Activated naive CD4-positive, alpha-beta T cell treated with anti-CD3 and anti-CD28 coated beads, Interleukin-2, amount 50 U/mL, for 72 hours (primary cell): ENCODE measurements around the gene SLC47A1. TPM values are rescaled to one million over a fixed set of nuclear protein-coding genes. Genes with fewer than 3 reads are reported as not detected.

Experiments
- ATAC-seq, 2 donors: fragments of 150-1000 bp; cut with Tn5 transposase; 2 replicates each; pipeline ENCODE4 v1.10.0; 2021; ENCODE audit warnings: mild to moderate bottlenecking in 2 of 2, moderate library complexity in 2 of 2
- DNase-seq, 2 donors: peaks; one replicate each; pipeline ENCODE4 v3.0.0; 2021 to 2022; ENCODE audit warnings: low spot score in 2 of 2
- H3K27ac Mint-ChIP-seq, 2 donors: one replicate each; pipeline ENCODE4 v1.8.0; 2022; ENCODE audit warnings: mild to moderate bottlenecking in 2 of 2, mixed read lengths in 2 of 2
- H3K36me3 Mint-ChIP-seq, 2 donors: one replicate each; pipeline ENCODE4 v1.8.0; 2022; ENCODE audit warnings: mixed read lengths in 2 of 2
- H3K9me3 Mint-ChIP-seq, 2 donors: one replicate each; pipeline ENCODE4 v1.8.0; 2022; ENCODE audit warnings: mixed read lengths in 2 of 2
- total RNA-seq, 2 donors: library from RNA; stranded (reverse); gene quantifications; one replicate each; pipeline ENCODE4 v1.2.3, GENCODE V29; 2022

SLC47A1 gene
- total RNA-seq, 2 donors from 2014 or later, result 0.14 TPM

DNA sequence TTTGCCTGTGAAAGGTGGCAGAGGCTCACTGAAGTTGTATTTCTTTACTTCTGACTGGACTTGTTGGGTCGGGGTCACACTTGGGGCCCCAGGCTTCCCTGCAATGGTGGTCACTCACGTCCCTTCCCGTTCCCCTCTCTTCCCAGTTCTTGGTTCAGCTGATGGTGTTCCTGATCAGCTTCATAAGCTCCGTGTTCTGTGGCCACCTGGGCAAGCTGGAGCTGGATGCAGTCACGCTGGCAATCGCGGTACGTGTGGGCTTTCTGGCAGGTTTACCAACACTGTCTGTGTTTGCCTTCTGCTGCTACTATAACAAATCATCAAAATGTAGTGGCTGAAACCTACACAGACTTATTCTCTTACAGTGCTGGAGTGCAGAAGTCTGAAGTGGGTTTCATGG is 8.6 kb downstream of the SLC47A1 start:
- Mint-ChIP-seq H3K36me3 (no peaks in the 10 kb centered on the region), H3K27ac (no peak overlapping the region), H3K9me3 (no peaks in the 10 kb centered on the region)
- no peak for DNase-seq
- no peak for ATAC-seq

DNA sequence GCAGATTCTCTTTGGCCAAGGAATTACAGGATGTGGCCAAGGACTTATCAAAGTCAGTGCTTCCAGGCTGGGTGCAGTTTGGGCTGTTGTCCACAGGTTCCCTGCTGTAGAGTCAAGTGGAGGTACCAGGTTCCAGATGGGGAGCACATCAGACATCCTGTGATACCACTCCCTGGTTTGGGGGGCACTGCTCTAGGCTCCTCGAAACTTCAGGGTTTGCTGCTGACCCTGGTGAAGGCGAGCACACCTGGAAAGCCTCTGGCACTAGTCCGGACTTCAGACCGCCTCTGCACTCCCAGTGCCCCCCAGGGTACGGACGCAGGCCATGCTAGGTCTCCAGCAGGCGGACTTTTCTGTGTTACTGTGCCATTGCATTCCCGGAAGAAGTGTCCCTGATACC is 10.7 kb downstream of the SLC47A1 start:
- Mint-ChIP-seq H3K36me3 (no peaks in the 10 kb centered on the region), H3K9me3 (no peaks in the 10 kb centered on the region), H3K27ac (no peak overlapping the region)
- ATAC-seq (no peak), DNase-seq (no peak)

DNA sequence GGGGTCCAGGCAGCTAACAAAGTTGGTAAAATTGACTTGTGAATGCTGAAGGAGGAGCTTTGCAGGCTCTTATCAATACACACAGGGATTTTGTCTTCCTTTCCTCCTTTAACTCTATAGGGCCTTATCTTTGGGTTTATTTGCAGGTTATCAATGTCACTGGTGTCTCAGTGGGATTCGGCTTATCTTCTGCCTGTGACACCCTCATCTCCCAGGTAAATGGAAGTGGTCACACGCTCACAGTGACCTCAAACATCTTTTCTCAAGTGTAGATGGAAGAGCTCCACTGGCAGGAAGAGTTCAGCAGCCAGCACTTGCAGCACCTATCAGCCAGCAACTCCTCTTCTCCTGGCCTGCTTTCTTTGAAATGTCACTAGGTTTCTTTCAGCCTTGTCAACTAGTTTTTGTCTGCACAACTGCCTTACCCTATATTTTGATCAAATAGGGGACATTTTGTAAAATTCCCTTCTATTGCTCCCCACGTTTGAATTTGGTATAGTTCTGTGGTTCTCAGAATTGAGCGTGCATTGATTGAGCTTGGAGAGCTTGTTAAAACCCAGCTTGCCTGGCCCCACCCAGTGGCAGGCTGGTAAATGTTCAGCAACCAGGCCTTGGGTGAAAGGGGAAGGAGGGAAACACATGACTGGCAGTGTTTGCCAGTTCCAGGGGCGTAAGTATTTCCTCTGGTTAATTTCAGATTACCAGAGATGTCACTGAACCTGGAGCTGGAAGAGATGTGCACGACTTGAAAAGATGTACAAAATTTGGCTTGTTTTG is 12.8 kb downstream of the SLC47A1 start:
- DNase-seq (no peak), ATAC-seq (no peak)
- no peaks in the 10 kb centered on the region for H3K36me3 Mint-ChIP-seq
- no peaks in the 10 kb centered on the region for H3K9me3 Mint-ChIP-seq
- H3K27ac Mint-ChIP-seq, result no peak overlapping the region

DNA sequence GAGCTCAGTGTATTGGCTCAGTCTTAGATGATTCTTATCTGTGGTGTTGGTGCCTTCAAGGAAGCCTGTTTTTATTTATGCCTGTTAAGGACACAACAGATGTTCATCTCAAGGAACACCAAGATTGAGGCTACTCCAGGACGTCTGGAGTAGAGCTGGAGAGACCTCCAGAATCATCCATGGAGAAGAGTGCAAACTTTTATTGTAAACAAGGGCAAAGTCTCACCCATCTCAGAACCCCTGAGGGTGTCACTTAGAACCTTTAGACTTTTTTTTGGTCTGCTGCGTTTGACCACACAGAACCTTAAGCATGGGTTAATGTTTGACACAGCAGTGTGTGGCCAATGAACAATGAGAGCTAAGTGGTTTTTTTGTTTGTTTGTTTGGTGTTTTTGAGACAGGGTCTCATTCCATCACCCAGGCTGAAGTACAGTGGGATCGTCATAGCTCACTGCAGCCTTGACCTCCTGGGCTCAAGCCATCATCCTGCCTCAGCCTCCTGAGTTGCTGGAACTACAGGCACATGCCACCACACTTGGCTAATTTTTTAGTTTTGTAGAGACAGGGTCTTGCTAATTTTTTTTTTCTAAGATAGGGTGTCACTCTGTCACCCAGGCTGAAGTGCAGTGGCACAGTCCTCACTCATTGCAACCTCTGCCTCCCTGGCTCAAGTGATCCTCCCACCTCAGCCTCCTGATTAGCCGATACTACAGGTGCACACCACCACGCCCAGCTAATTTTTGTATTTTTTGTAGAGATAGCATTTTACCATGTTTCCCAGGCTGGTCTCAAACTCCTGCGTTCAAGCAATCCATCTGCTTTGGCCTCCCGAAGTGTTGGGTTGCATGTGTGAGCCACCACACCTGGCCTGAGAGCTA is 16.3 kb downstream of the SLC47A1 start:
- ATAC-seq (no peak), DNase-seq (no peak)
- no peaks in the 10 kb centered on the region for H3K9me3 Mint-ChIP-seq
- H3K36me3 Mint-ChIP-seq, result no peaks in the 10 kb centered on the region
- no peak overlapping the region for H3K27ac Mint-ChIP-seq

GRCh38 chr17:19551165-19551564 is 17.5 kb downstream of the SLC47A1 start:
- ATAC-seq (no peak), DNase-seq (no peak)
- Mint-ChIP-seq H3K36me3 (no peaks in the 10 kb centered on the region), H3K27ac (no peak overlapping the region), H3K9me3 (no peaks in the 10 kb centered on the region)

- Mint-ChIP-seq H3K27ac (no peak overlapping the region), H3K9me3 (no peaks in the 10 kb centered on the region), H3K36me3 (no peaks in the 10 kb centered on the region)
- DNase-seq, result no peak
- no peak for ATAC-seq
These were observed 18.0 kb downstream of the SLC47A1 start for GRCh38 chr17:19551591-19552148.

DNA sequence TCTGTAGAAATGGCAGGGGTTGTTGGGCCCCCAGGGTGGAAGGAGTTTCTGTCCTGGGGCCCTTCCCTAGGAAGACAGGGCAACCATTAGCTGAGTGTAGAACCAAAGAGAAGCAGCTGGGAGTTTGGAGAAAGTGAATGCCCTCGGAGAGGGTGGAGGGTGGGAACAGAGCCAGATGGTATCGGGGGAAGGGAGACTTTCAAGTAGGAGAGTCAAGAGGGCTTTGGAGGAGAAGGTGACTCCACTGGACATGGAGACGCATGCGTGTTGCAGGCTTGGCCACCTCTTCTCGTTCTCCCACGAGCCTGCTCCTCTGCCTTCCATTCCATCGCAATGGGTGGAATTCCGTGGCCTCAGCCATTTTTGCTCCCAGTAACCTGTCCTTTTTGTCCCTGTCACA is 19.4 kb downstream of the SLC47A1 start:
- ATAC-seq (no peak), DNase-seq (no peak)
- Mint-ChIP-seq H3K27ac (no peak overlapping the region), H3K36me3 (no peaks in the 10 kb centered on the region), H3K9me3 (no peaks in the 10 kb centered on the region)

DNA sequence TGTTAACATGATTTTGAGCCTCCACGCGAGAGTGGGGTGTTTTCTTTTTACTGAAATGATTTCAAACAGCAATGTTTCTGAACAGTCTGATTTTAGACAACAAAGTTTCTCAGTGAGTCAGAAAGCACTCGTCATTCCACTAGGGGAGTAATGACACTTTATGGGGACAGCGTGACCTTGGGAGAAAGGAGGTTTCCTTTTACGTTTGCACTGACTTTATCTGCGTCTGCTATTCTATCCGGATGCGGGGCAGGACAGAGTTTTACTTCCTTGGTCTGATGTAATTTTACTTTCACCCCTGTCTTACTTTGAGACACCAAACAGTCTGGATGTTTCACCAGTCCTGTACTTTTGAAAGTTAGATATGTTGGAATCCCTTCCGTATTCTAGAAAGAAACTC is 20.7 kb downstream of the SLC47A1 start:
- Mint-ChIP-seq H3K9me3 (no peaks in the 10 kb centered on the region), H3K27ac (no peak overlapping the region), H3K36me3 (no peaks in the 10 kb centered on the region)
- DNase-seq, result no peak
- no peak for ATAC-seq

- no peaks in the 10 kb centered on the region for H3K36me3 Mint-ChIP-seq
- DNase-seq, result no peak
- ATAC-seq, result no peak
- no peaks in the 10 kb centered on the region for H3K9me3 Mint-ChIP-seq
- no peak overlapping the region for H3K27ac Mint-ChIP-seq
These were observed 22.1 kb downstream of the SLC47A1 start for GRCh38 chr17:19555746-19556145.

GRCh38 chr17:19558946-19559345 is 25.3 kb downstream of the SLC47A1 start:
- no peaks in the 10 kb centered on the region for H3K36me3 Mint-ChIP-seq
- H3K27ac Mint-ChIP-seq, result no peak overlapping the region
- DNase-seq (no peak), ATAC-seq (no peak)
- no peaks in the 10 kb centered on the region for H3K9me3 Mint-ChIP-seq

DNA sequence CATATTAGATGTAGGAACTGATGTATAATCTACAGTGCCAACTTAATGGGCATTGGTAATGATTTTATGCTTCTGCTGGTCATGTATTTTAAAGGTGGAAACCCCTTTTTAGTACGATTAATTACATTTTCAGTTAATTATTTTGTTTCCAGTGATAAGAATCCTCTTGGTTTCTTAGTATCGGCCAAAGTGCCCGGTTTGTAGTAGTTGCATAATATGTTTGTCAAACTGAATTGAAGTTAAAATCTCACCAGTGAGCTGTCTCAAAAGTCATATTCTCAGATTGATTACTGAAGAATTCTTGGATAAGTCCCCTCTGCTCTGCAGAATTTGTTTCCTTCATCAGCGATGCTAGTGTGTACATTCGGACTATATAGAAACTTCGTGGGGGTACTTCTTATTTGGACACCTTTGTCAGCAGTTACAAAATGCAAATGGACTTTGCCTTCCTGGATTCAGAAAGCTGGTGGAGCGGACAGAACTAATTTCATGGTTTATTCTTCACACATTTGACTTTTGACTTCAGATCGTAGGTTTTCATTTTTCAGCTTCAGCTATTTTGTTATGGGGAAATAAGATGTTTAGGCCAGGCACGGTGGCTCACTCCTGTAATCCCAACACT is 28.2 kb downstream of the SLC47A1 start:
- Mint-ChIP-seq H3K27ac (no peak overlapping the region), H3K36me3 (no peaks in the 10 kb centered on the region), H3K9me3 (no peaks in the 10 kb centered on the region)
- ATAC-seq (no peak), DNase-seq (no peak)

DNA sequence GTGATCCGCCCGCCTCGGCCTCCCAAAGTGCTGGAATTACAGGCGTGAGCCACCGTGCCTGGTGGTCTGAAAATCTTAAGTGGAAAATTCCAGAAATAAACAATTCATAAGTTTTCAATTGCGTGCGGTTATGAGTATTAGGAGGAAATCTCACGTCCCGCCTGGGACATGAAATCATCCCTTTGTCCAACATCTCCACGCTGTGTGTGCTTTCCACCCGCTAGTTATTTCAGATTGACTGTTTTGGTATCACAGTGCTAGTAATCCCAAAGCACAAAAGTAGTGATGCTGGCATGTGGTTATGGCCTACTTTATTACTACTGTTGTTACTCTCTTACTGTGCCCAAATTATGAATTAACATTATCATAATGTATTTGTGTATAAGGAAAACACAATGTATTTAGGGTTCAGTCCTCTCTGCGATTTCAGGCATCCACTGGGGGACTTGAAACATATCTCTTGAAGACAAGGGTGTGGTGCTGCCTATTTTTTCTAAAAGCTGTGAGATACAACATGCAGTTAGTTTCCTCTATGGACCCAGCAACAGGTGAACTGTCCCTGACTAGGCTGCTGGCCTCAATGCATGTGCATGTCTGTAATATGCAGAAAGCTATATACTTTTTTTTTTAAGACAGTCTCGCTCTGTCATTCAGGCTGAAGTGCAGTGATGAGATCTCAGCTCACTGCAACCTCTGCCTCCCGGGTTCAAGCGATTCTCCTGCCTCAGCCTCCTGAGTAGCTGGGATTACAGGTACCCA is 32.3 kb downstream of the SLC47A1 start:
- H3K36me3 Mint-ChIP-seq, result no peaks in the 10 kb centered on the region
- ATAC-seq (no peak), DNase-seq (no peak)
- H3K9me3 Mint-ChIP-seq, result no peaks in the 10 kb centered on the region
- H3K27ac Mint-ChIP-seq, result no peak overlapping the region

GRCh38 chr17:19567216-19568015 is 33.8 kb downstream of the SLC47A1 start:
- ATAC-seq, result no peak
- Mint-ChIP-seq H3K9me3 (no peaks in the 10 kb centered on the region), H3K36me3 (no peaks in the 10 kb centered on the region), H3K27ac (no peak overlapping the region)
- DNase-seq, result no peak

DNA sequence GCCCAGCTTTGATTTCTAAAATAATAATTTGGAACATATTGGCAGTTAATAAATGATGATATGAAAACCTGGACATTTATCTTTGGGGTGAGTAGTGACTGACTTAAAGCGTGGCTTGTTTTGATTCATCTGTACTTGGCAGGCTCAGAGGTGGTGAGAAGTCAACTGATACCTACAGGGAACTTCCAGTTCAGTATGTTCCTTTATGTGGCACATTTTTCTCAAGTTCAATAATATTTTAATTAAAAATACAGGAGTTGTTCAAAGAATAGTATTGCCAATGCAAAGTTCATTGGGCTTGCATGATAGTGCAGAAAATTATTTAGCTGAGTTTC is 34.3 kb downstream of the SLC47A1 start:
- DNase-seq (no peak), ATAC-seq (no peak)
- Mint-ChIP-seq H3K27ac (no peak overlapping the region), H3K9me3 (no peaks in the 10 kb centered on the region), H3K36me3 (no peaks in the 10 kb centered on the region)

DNA sequence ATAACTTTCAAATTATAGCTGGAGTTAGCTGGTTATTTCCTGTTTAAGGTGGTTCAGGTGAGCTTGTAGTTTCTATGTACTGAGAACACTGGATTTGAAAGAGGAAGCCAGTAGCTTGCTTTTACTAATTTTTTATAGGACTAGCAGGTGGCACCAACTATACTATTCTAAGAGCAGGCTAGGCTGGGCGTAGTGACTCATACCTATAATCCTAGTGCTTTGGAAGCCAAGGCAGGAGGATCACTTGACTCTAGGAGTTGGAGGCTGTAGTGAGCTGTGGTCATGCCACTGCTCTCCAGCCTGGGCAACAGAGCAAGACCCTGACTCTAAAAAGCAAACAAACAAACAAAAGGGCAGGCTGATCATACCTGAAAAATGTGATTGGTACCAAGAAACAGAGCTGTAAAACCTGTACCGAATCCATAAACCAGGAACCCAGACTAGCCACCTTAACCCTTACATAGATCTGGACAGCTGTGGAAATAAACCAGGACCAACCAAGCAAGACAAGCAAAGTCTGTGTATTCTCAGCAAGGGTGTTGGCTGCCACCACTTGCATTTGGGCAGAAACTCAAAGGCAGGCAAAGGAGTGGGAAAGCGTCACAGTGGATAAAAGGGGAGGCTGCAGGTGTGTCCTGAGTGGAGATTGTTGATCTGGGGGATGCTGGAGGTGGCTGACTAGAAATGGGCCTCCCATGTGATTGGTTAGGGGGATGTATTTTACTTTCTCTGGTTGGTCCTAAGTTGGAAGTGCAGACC is 36.3 kb downstream of the SLC47A1 start:
- Mint-ChIP-seq H3K27ac (peak overlapping the region in 1 of 2 donors; percentile 24), H3K36me3 (no peaks in the 10 kb centered on the region), H3K9me3 (no peaks in the 10 kb centered on the region)
- ATAC-seq (no peak), DNase-seq (no peak)
